Measurements from ENCODE around the gene TAPT1.
A peak's percentile ranks its signal among the peaks of the same experiment; 100 is the strongest.
"Not testable (repeated sequence)": the region's sequence is repeated elsewhere in the genome, so short reads cannot be mapped to it uniquely, and the experiment has no call there.

TAPT1 gene

GRCh38 chr4:16222957-16223527 lies 3.2 kb downstream of the TAPT1 start:
- no peak for DNase-seq (ENCODE audit: low read depth, low spot score)
- no peak overlapping the region for H3K4me3 ChIP-seq (ENCODE audit: low read length)

- DNase-seq (ENCODE audit: low read depth, low spot score): no peak
- no peak overlapping the region for H3K4me3 ChIP-seq (ENCODE audit: low read length)
These were observed 7.3 kb downstream of the TAPT1 start for GRCh38 chr4:16218950-16219349.

GRCh38 chr4:16217300-16218051 lies 8.8 kb downstream of the TAPT1 start:
- DNase-seq (ENCODE audit: low read depth, low spot score): no peak
- H3K4me3 ChIP-seq (ENCODE audit: low read length): no peak overlapping the region

GRCh38 chr4:16213121-16213520 lies 13.2 kb downstream of the TAPT1 start:
- DNase-seq (ENCODE audit: low read depth, low spot score): no peak

GRCh38 chr4:16212138-16212782 lies 14.0 kb downstream of the TAPT1 start:
- no peak for DNase-seq (ENCODE audit: low read depth, low spot score)
- no peak overlapping the region for H3K4me3 ChIP-seq (ENCODE audit: low read length)

More at GRCh38 chr4:16213121-16213520, 13.2 kb downstream of the TAPT1 start:
- H3K4me3 ChIP-seq (ENCODE audit: low read length): no peak overlapping the region

- no peak for DNase-seq (ENCODE audit: low read depth, low spot score)
- H3K4me3 ChIP-seq (ENCODE audit: low read length): no peak overlapping the region
These were observed 18.9 kb downstream of the TAPT1 start for GRCh38 chr4:16207409-16207808.

- DNase-seq (ENCODE audit: low read depth, low spot score): no peak
- no peak overlapping the region for H3K4me3 ChIP-seq (ENCODE audit: low read length)
These were observed 19.4 kb downstream of the TAPT1 start for GRCh38 chr4:16206848-16207247.

- no peak overlapping the region for H3K4me3 ChIP-seq (ENCODE audit: low read length)
- no peak for DNase-seq (ENCODE audit: low read depth, low spot score)
These were observed 20.0 kb downstream of the TAPT1 start for GRCh38 chr4:16206301-16206700.

- peak; percentile 45 for DNase-seq (ENCODE audit: low read depth, low spot score)
- no peak overlapping the region for H3K4me3 ChIP-seq (ENCODE audit: low read length)
These were observed 20.7 kb downstream of the TAPT1 start for GRCh38 chr4:16205298-16206164.

- no peak for DNase-seq (ENCODE audit: low read depth, low spot score)
- no peak overlapping the region for H3K4me3 ChIP-seq (ENCODE audit: low read length)
These were observed 21.8 kb downstream of the TAPT1 start for GRCh38 chr4:16204505-16204904.

- H3K4me3 ChIP-seq (ENCODE audit: low read length): no peak overlapping the region
- no peak for DNase-seq (ENCODE audit: low read depth, low spot score)
These were observed 23.2 kb downstream of the TAPT1 start for GRCh38 chr4:16203083-16203482.

GRCh38 chr4:16202598-16202997 lies 23.7 kb downstream of the TAPT1 start:
- DNase-seq (ENCODE audit: low read depth, low spot score): no peak
- H3K4me3 ChIP-seq (ENCODE audit: low read length): no peak overlapping the region

GRCh38 chr4:16199093-16199492 lies 27.2 kb downstream of the TAPT1 start:
- DNase-seq (ENCODE audit: low read depth, low spot score): peak; percentile 31
- H3K4me3 ChIP-seq (ENCODE audit: low read length): no peak overlapping the region

GRCh38 chr4:16197876-16198665 lies 28.2 kb downstream of the TAPT1 start:
- H3K4me3 ChIP-seq (ENCODE audit: low read length): no peak overlapping the region
- no peak for DNase-seq (ENCODE audit: low read depth, low spot score)

- no peak overlapping the region for H3K4me3 ChIP-seq (ENCODE audit: low read length)
- no peak for DNase-seq (ENCODE audit: low read depth, low spot score)
These were observed 29.5 kb downstream of the TAPT1 start for GRCh38 chr4:16196482-16197393.

GRCh38 chr4:16195209-16195608 lies 31.1 kb downstream of the TAPT1 start:
- DNase-seq (ENCODE audit: low read depth, low spot score): no peak
- H3K4me3 ChIP-seq (ENCODE audit: low read length): no peak overlapping the region

GRCh38 chr4:16194798-16195197 lies 31.5 kb downstream of the TAPT1 start:
- DNase-seq (ENCODE audit: low read depth, low spot score); H3K4me3 ChIP-seq (ENCODE audit: low read length): not testable (repeated sequence)

- no peak overlapping the region for H3K4me3 ChIP-seq (ENCODE audit: low read length)
- no peak for DNase-seq (ENCODE audit: low read depth, low spot score)
These were observed 32.1 kb downstream of the TAPT1 start for GRCh38 chr4:16194214-16194613.
